DLD1 (cell line): ENCODE measurements around the gene USP13.
"Not testable (repeated sequence)": the region's sequence is repeated elsewhere in the genome, so short reads cannot be mapped to it uniquely, and the experiment has no call there.

ENCODE experiments used
- in situ Hi-C: cut with HindIII; loops from 2 replicates; pipeline ENCODE4 v1.10.0; 2017; ENCODE audit warnings: low sequenced_read_pairs

The USP13 gene

GRCh38 chr3:179733797-179734196, 81.0 kb downstream of the USP13 start:
- in situ Hi-C loops = no loop called here

GRCh38 chr3:179734497-179735281, 81.8 kb downstream of the USP13 start:
- in situ Hi-C loops = no loop called here

- in situ Hi-C loops = no loop called here
Measured at GRCh38 chr3:179735321-179735720, 82.5 kb downstream of the USP13 start.

DNA sequence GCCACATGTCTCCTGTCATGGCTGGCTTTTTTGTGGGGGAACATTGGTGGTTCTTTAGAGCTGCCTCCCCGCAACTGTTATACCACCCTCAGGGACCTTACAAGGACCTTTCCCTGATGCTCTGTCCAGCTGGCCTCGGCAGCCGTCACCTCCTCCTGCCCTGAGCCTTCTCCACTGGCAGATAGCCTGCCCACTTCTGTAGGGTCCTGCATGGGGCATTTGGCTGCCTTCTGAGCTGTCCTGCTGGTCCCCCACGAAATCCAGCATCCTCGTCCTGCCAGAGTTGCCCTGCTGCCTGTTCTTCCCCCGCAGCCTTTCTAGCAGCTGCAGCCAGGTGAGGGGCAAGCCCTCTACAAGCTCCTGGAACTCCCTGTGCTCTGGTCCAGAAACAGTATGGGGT, 86.2 kb downstream of the USP13 start:
- in situ Hi-C loops = no loop called here

- in situ Hi-C loops = no loop called here
Measured at GRCh38 chr3:179739816-179740594, 87.2 kb downstream of the USP13 start.

- in situ Hi-C loops = no loop called here
Measured at GRCh38 chr3:179743913-179744312, 91.1 kb downstream of the USP13 start.

- in situ Hi-C loops = no loop called here
Measured at GRCh38 chr3:179744667-179745066, 91.8 kb downstream of the USP13 start.

DNA sequence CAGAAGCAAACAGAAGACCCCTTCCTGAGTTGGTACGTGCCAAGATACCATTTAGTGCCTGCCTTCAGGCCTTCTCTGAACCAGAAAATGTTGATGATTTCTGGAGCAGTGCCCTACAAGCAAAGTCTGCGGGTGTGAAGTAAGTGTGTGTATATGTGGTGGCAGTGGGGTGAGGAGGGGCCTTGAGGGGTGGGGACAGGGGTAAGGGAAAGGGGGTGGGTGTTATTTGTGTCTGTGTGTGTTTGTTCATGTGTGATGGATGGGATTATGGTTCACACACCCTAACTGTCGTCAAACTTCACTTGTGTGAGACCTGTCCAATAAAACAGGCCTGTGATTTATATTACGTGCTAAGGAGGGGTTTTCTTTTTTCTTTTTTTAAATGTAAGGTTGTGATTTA, 92.2 kb downstream of the USP13 start:
- in situ Hi-C loops = no loop called here

DNA sequence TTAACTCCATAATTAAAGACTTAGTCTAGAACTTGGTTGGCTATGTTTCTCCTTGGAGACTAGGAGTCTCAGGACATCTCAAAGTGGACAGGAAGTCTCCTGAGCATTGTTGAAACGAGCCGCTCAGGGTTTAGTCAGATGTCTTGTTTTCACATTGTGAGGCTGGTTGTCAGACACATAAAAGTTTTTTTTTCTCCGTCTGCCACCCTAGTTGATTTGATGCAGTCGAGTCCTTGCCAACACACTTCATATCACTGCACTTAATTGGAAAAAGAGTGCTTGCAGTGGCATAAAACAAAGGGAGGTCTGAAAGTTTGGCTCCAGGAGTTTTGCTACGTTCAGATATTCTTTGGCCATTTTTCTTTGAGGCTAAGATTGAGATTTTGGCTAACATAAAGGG, 92.9 kb downstream of the USP13 start:
- in situ Hi-C loops = no loop called here

DNA sequence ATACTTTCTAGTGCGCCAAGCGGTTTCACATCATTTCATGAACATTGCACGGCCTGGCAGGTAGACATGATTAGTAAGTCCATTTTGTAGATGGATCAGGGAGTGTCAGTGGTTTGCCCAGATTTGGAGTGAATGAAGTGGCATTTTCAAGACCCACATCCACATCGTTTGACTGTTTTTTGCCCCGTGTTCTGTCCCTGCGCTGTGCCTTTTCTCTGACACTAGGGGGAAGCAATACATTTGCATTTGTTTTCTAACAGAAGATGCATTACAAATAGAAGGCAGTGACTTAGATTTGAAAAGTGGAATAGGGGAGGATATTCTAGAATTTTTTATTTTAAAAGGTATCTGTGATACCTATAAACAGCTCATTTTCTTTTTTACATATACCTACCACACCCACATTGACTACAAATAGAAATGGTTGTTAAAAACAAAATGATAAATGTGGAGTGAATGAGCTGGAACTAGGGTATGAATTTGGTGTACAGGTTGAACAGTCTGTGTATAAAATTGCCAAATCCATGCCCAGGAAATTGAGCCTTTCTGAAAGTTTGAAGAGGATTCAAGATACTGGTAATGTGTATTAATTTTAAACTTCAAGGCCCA, 98.0 kb downstream of the USP13 start:
- in situ Hi-C loops = no loop called here

- in situ Hi-C loops = no loop called here
Measured at GRCh38 chr3:179760944-179761343, 108.1 kb downstream of the USP13 start.

DNA sequence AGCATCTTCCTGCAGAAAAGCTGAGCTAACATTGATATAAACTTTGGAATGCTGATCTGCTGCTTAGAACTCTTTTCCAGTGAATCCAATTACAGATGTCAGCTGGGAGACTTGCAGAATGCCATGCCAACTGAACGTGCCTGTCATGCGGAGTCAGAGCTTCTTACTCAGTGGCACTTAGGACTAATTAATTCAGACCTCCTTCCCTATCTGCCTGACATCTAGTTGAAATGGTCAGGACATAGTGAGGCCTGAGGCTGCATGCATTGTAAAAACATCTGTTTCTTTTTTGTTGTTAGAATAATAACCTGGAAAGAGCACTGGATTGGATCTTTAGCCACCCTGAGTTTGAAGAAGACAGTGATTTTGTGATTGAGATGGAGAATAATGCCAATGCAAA, 112.6 kb downstream of the USP13 start:
- in situ Hi-C loops = no loop called here

DNA sequence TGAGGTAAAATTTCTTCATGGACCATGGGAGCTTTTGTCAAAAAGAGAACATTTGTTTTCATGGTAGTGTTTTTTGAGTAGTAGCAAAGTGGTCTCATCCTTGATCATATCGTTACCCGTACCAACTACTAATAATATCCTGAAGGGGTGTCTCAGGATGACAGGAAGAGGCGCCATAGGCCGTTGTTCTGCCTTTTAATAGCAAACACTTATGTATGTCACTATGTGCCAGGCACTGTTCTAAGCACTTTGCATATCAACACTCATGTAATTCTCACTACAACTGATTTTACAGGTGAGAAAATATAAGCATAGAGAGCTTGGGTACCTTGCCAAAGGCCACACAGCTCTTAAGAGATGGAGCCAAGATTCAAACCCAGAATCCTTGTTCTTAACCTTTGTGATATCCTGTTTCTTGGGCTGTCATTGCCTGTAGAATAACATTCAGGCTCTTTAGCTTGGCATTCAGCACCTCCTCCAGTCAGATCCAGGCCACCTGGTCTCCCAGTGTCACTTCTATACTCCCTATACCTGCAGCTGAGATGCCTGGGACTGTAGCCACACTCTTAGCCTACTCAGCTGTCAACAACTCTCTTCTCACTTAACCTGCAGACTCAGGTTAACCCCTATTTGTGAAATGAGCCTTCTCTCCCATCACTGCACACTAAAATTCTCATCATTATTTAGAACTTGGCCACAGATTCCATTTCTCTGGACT, 113.7 kb downstream of the USP13 start:
- in situ Hi-C loops = no loop called here

- in situ Hi-C loops = no loop called here
Measured at GRCh38 chr3:179768080-179768479, 115.2 kb downstream of the USP13 start.

GRCh38 chr3:179769411-179770247, 116.8 kb downstream of the USP13 start:
- in situ Hi-C loops = no loop called here

DNA sequence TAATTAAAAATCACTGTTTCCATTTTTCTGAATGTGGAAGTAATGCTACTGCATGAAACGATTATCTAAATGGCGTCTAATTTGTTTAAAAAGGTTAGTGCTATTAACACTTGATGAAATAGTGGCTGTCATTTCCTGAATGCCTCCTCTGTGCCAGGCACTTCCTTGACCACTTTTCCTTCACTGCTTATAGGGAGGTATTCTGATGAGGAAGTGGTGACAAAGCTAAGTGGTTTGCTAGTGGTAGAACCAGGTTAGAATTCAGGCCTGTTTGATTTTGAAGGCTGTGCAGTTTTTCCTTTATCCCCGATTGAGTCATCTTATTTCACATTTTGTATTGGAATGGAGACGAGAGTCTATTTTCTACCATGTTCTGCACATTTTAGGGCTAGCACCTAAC, 119.0 kb downstream of the USP13 start:
- in situ Hi-C loops = no loop called here

GRCh38 chr3:179772297-179772696, 119.5 kb downstream of the USP13 start:
- in situ Hi-C loops = no loop called here

- in situ Hi-C loops = no loop called here
Measured at GRCh38 chr3:179775416-179776122, 122.7 kb downstream of the USP13 start.

DNA sequence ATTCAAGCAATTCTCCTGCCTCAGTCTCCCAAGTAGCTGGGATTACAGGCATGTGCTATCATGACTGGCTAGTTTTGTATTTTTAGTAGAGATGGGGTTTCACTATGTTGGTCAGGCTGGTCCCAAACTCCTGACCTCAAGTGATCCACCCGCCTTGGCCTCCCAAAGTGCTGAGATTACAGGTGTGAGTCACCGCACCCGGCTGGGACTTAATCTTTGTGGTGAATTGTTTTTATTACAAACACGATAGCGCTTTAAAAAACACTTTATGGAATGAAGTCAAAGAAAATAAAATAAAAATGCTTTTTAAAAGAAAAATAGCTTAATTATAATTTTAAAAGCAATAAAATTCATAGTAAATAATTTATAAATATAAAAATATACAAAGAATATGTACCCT, 130.0 kb downstream of the USP13 start:
- in situ Hi-C loops = not testable (repeated sequence)

GRCh38 chr3:179788996-179789395, 136.2 kb downstream of the USP13 start:
- in situ Hi-C loops = no loop called here
